GM18498 (cell line): ENCODE data around the gene PIP4K2B.

ENCODE experiments used
- ATAC-seq: cut with Tn5 transposase; IDR thresholded peaks from one replicate; pipeline ENCODE4 v1.9.1; 2021; ENCODE audit warnings: mild to moderate bottlenecking, moderate library complexity; ENCODE audit not compliant: unreplicated experiment

The PIP4K2B gene

GRCh38 chr17:38779965-38780752, 19.2 kb downstream of the PIP4K2B start:
- no peak for ATAC-seq

- ATAC-seq: no peak
Observed at GRCh38 chr17:38777641-38778250, 21.6 kb downstream of the PIP4K2B start.

DNA sequence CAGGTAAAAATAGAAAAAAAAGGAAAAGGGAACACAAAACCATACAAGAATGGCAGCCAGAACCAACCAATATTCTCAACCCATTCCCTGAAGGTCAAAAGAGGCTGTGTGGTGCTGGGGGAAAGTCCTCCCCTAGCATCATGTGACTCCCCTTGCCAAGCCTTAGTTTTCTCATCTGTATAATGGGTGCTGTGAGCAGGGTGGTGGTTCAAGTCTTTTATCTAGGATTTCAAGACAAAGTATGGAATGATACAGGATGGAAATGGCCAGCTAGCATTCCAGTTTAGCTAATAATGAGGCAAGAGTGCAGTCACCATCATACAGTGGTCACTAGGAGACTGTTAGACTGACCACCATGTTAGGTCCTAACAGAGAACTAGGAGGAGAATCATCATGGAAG, 26.1 kb downstream of the PIP4K2B start:
- no peak for ATAC-seq

- ATAC-seq: no peak
Observed at GRCh38 chr17:38768417-38768816, 30.9 kb downstream of the PIP4K2B start.

DNA sequence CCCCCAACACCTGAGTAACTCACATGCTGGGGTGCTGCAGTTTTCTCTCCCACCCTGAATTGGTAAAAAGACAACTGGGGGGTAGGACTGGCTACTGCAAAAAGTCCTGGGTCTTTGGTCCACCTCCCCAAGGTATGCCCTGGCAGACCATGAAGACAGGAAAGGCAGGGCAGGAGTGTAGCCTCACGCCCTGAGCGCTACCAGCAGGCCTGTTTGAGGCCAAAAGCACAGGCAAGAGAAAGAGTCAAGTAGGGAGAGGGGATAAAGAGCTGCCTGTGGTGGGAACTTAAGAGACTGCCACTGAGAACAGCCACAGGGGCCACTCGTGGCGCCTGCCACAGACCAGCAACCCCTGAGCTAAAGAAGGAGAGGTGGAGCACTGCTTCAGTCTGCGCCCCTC, 33.0 kb downstream of the PIP4K2B start:
- no peak for ATAC-seq

- no peak for ATAC-seq
Observed at GRCh38 chr17:38762231-38762630, 37.1 kb downstream of the PIP4K2B start.

GRCh38 chr17:38761612-38762011, 37.7 kb downstream of the PIP4K2B start:
- no peak for ATAC-seq

DNA sequence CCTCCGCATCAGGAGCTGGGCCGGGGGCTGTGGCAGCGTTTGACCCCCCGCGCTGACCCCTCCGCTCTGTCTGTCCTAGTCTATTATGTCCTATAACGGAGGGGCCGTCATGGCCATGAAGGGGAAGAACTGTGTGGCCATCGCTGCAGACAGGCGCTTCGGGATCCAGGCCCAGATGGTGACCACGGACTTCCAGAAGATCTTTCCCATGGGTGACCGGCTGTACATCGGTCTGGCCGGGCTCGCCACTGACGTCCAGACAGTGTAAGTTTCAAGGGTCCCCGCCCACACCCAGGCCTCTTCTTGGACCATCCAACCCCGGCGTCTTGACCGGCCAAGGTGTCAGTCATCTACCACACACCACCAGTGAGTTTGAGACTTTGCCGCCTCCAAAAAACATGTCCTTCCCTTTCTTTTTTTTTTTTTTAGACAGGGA, 46.3 kb downstream of the PIP4K2B start:
- no peak for ATAC-seq

GRCh38 chr17:38752308-38753070, 46.9 kb downstream of the PIP4K2B start, which contains the start of gene PSMB3:
Gene PSMB3, plus strand, starts transcription at chr17:38752741. Its CDS starts 86 bp downstream, at chr17:38752827.
- ATAC-seq: peak; percentile 84

DNA sequence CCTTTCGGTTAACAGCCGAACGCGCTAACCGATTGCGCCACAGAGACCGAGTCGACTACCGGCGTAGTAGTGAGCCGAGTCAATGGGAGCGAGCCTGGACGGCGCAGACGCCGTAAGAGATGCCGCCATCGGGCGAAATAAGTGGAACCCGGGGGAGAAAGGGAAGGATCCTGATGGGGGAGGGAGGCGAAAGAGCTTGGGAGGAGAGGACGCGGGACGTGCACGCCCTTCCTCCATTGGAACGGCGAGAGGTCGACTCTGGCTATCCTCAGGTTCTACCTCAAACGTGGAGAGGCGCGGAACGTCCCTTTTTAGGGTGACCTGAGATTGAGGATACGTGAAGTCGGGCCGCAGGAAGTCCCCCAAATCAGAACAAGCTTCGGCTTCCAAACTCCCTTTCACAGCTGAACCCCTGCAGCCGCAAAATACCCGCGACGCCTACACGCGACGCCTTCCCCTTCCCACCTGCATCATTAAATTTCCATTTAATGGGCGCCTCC, 47.5 kb downstream of the PIP4K2B start:
- ATAC-seq: peak; percentile 28

DNA sequence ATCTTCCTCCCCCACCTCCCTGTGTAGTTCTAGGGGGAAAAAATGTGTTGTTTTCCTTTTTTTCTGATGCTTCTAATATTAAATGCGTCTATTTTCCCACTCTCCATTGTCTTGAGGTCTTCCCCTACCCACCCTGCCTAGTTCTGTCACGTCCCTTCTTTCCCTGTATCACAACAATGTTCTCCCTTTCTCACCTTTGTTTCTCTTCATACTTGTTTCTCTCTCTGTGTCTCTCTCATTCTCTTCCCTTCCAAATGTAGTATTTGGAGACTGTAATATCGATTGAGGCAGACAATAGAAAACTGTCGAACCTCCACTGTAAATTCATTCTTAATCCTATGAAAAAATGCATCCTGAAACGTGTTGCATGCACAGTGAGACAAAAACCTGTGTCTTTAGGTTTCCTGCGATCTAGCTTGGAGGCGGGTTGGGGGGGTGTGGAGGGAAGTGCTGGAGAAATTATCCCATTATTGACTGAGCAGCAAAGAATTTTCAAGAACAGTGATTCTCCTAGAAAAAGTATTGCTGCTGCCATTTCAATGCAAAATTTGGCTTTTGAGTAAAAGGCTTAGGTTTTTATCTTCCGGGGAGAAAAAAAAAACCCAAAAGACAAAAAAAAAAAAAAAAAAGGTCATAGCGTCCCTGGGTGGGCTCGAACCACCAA, 48.1 kb downstream of the PIP4K2B start:
- ATAC-seq: no peak

DNA sequence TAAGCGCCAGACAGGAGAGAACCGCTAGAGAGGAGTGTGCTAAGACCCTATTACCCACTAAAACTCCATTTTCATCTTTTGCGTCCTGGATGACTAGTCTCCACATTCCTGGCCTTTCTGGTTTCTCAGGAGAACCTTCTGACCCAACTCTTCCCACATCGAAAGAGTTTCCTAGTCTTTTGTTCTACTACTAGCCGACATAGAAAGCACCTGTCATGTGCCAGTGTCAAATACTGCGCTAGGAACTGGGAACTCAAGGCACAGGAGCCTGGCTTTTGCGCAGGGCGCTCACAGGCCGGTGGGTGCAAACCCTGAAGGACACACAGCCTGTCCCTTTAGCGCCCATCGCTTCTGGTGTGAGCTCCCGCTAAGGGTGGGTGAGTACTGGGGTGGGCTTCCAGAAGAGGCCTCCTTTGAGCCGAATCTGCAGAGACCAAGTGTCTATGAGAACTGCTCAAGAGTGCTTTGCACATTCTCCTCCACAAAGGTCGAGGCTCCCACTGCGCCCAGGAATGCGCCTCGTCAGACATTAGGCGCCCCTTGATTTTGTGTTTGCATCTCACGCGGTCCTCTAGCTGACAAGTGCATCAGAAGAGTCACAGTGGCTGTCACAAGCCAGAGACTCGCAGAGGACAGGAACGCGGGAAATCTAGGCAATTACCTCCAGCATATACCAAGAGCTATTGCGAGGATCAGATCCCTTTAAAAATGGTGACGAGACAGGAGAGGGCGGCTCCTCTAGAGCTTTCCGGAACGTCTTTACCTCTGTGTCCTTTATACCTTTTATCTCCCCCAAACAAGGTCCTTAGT, 48.8 kb downstream of the PIP4K2B start:
- ATAC-seq: no peak

GRCh38 chr17:38750044-38750311, 49.4 kb downstream of the PIP4K2B start:
- no peak for ATAC-seq

DNA sequence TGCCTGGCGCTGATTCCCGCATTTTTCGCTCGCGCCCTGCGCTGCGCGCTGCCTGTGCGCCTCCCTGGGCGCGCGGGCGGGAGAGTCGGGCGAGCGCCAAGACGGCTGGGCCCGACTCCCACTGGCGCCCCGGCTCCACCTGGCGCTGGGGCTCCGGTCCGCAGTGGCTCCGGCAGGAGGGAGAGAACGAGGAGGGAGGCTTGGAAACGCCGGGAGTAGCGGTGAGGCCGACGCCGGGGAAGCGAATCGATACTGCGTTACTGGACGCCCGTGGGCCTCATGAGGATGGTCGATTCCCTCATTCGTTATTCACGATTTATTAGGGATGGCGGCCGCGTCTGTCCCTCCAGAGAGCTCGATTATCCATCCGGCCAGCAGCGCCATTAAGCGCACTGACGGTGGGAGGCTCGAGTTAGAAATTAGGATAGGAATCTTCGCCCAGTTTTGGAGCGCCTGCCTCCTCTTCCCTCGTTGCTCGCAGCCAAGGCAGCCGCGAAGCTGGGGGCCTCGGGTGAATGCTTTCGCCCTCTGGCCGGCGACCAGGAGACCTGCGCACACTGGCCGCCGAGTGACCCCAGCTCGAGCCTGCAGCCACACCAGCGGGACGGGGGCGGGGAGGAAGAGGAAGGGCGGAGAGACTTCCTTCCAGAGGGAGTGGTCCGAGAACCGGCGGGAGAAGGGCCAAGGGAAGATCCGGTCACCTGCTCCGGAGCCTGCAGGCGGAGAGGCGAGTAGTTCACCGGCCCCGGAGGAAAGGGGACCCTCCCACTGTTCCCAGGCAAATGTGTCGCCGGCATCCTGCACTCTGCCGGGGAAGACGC, 49.9 kb downstream of the PIP4K2B start:
- ATAC-seq: no peak

- ATAC-seq: no peak
Observed at GRCh38 chr17:38748892-38749222, 50.5 kb downstream of the PIP4K2B start.

DNA sequence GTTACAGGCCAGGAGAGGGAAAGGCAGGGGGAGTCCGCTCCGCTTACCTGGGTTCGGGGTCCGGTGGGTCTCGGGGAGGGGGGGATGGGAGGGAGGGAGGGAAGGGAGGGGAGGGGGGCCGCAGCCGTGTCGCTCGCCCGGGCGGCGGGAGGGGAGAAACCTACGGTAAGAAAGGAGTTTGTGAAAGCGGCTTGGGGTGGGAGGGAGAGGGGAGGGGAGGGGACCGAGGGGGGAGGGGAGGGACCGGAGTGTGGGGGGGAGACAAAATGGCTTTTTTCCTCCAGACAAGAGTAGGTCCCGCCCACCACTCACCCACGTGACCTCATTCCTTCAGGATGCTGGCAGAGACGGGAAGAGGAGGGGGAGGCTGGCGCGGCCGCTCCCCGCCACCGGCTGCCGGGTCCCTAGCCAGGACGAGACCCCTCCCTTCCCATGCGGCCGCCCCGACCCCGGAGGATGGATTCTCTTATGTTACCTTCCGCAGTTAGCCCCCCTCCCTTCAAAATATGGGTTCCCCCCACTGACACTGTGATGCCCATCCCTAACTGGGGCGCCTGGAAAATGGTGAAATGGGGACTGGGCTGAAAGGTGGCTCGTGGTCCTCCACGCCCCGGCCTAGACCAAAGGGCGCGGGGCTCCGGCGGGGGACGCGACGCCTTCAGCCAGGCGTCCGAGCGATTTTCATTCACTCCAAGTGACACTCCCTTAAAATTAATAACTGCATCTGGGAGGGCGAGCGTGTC, 51.0 kb downstream of the PIP4K2B start, which contains the start of gene PCGF2:
TSS of gene PCGF2 (minus strand) at position 188 of the 743 bp plus-strand sequence. CDS start 7,934 bp downstream, outside the sequence.
- ATAC-seq: no peak

- no peak for ATAC-seq
Observed at GRCh38 chr17:38747463-38748148, 51.8 kb downstream of the PIP4K2B start.

- no peak for ATAC-seq
Observed at GRCh38 chr17:38746849-38747462, 52.4 kb downstream of the PIP4K2B start.
